Measurements from ENCODE around the gene WASF3.

DNA sequence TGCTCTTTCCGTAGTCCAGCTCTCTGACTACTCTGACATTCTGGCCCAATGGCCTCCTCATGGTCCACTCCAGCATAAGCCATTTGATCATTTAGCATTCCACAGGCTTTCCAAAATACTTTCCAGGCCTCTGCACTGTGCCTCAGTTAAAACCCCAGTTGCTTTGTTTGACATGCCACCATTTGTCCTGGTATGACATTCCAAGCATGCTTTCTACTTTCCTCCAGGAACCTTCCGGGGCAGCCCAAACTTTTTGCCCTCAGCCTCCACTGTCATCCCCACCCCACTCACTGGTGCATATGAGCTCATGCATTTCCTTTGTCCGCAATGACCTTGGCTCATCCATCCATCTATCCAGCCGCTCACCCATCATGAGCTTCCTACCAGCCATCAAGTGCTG, 41.8 kb upstream of the WASF3 start:
- TF ChIP-seq CTCF (IDR thresholded peaks at IDR 0.05; ENCODE audit: insufficient read depth, low read length) (no peak), SPI1 (IDR thresholded peaks at IDR 0.05; ENCODE audit: borderline replicate concordance, low read depth) (no peak), GABPA (IDR thresholded peaks at IDR 0.05; ENCODE audit: low read depth) (no peak)
- TF ChIP-seq, protein P1, sequence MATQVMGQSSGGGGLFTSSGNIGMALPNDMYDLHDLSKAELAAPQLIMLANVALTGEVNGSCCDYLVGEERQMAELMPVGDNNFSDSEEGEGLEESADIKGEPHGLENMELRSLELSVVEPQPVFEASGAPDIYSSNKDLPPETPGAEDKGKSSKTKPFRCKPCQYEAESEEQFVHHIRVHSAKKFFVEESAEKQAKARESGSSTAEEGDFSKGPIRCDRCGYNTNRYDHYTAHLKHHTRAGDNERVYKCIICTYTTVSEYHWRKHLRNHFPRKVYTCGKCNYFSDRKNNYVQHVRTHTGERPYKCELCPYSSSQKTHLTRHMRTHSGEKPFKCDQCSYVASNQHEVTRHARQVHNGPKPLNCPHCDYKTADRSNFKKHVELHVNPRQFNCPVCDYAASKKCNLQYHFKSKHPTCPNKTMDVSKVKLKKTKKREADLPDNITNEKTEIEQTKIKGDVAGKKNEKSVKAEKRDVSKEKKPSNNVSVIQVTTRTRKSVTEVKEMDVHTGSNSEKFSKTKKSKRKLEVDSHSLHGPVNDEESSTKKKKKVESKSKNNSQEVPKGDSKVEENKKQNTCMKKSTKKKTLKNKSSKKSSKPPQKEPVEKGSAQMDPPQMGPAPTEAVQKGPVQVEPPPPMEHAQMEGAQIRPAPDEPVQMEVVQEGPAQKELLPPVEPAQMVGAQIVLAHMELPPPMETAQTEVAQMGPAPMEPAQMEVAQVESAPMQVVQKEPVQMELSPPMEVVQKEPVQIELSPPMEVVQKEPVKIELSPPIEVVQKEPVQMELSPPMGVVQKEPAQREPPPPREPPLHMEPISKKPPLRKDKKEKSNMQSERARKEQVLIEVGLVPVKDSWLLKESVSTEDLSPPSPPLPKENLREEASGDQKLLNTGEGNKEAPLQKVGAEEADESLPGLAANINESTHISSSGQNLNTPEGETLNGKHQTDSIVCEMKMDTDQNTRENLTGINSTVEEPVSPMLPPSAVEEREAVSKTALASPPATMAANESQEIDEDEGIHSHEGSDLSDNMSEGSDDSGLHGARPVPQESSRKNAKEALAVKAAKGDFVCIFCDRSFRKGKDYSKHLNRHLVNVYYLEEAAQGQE (IDR thresholded peaks at IDR 0.05; ENCODE audit: insufficient replicate concordance, low read depth), result no peak
